Neural cell (in vitro differentiated cells): ENCODE results near the gene IMPA2. TPM values are rescaled to one million over a fixed set of nuclear protein-coding genes. Genes with fewer than 3 reads are reported as not detected.
A peak's percentile ranks its signal among the peaks of the same experiment; 100 is the strongest.

Experiments
- H2AFZ ChIP-seq: fragments of 200-600, 300-800 bp; sonication (generic), shearing (Covaris generic); 2 replicates; pipeline ENCODE4 v1.6.0; 2014; ENCODE audit warnings: low read depth, mild to moderate bottlenecking, antibody characterized with exemption, low read length, moderate library complexity
- H3F3A ChIP-seq: fragments of 200-600 bp; shearing (Covaris generic); 2 replicates; pipeline ENCODE4 v1.6.1; 2016; ENCODE audit warnings: mild to moderate bottlenecking, moderate library complexity, mixed read lengths, antibody characterized with exemption, low read length; ENCODE audit not compliant: insufficient read depth, poor library complexity, severe bottlenecking
- H3K27ac ChIP-seq: fragments of 200-600, 300-800 bp; sonication (generic), shearing (Covaris generic); 2 replicates; pipeline ENCODE4 v1.5.1; 2014; ENCODE audit warnings: mild to moderate bottlenecking, low read length, moderate library complexity
- H3K27me3 ChIP-seq: fragments of 300-800, 200-600 bp; sonication (generic), shearing (Covaris generic); 2 replicates; pipeline ENCODE4 v1.6.0; 2014; ENCODE audit warnings: mild to moderate bottlenecking, low read depth, low read length, moderate library complexity; ENCODE audit not compliant: insufficient read depth
- H3K36me3 ChIP-seq: fragments of 300-800, 200-600 bp; sonication (generic), shearing (Covaris generic); 2 replicates; pipeline ENCODE4 v1.5.1; 2014; ENCODE audit warnings: mild to moderate bottlenecking, antibody characterized with exemption, low read length, moderate library complexity; ENCODE audit not compliant: insufficient read depth
- H3K4me2 ChIP-seq: fragments of 300-800, 200-600 bp; sonication (generic), shearing (Covaris generic); 2 replicates; pipeline ENCODE4 v1.6.0; 2014; ENCODE audit warnings: mild to moderate bottlenecking, low read length
- H3K4me3 ChIP-seq: fragments of 300-800, 200-600 bp; sonication (generic), shearing (Covaris generic); 2 replicates; pipeline ENCODE4 v1.5.1; 2014; ENCODE audit warnings: mild to moderate bottlenecking, low read length, moderate library complexity
- H3K79me2 ChIP-seq: fragments of 200-600 bp; shearing (Covaris generic); replicated peaks from 2 replicates; pipeline ENCODE4 v1.6.0; 2014; ENCODE audit warnings: mild to moderate bottlenecking, low read length, moderate library complexity; ENCODE audit not compliant: insufficient read depth
- H3K9ac ChIP-seq: fragments of 300-800, 200-600 bp; sonication (generic), shearing (Covaris generic); 2 replicates; pipeline ENCODE4 v1.6.1; 2016; ENCODE audit warnings: mild to moderate bottlenecking, low read length, mixed read lengths
- H3K9me2 ChIP-seq: fragments of 200-600 bp; shearing (Covaris generic); 2 replicates; pipeline ENCODE4 v1.6.1; 2016; ENCODE audit warnings: mild to moderate bottlenecking, low read length, mixed read lengths; ENCODE audit not compliant: insufficient read depth
- H3K9me3 ChIP-seq: fragments of 200-600, 300-800 bp; sonication (generic), shearing (Covaris generic); 2 replicates; pipeline ENCODE4 v1.6.1; 2016; ENCODE audit warnings: mild to moderate bottlenecking, mixed run types, low read length, moderate library complexity, mixed read lengths
- H4K20me1 ChIP-seq: fragments of 200-600 bp; shearing (Covaris generic); 2 replicates; pipeline ENCODE4 v1.6.1; 2016; ENCODE audit warnings: mild to moderate bottlenecking, mixed run types; ENCODE audit not compliant: insufficient read depth
- EP300 ChIP-seq: fragments of 450-650 bp; conservative IDR thresholded peaks from 2 replicates; pipeline ENCODE4 v1.6.1; 2014; ENCODE audit warnings: antibody characterized with exemption, mild to moderate bottlenecking, moderate library complexity; ENCODE audit not compliant: poor library complexity, severe bottlenecking
- EZH2 ChIP-seq: fragments of 200-600, 300-800 bp; shearing (Covaris generic), sonication (generic); IDR thresholded peaks from 2 replicates; pipeline ENCODE4 v1.6.1; 2014; ENCODE audit warnings: antibody characterized with exemption, low read length, borderline replicate concordance, mild to moderate bottlenecking; ENCODE audit not compliant: insufficient read depth, poor library complexity, severe bottlenecking
- MXI1 ChIP-seq: fragments of 450-650 bp; conservative IDR thresholded peaks from 2 replicates; pipeline ENCODE4 v1.6.1; 2014; ENCODE audit warnings: antibody characterized with exemption, mild to moderate bottlenecking; ENCODE audit not compliant: poor library complexity, severe bottlenecking
- POLR2AphosphoS5 ChIP-seq: IDR thresholded peaks from 2 replicates; pipeline ENCODE4 v1.6.1; 2012
- RAD21 ChIP-seq: fragments of 450-650 bp; conservative IDR thresholded peaks from 2 replicates; pipeline ENCODE4 v1.6.1; 2014; ENCODE audit warnings: antibody characterized with exemption, mild to moderate bottlenecking, moderate library complexity
- SMC3 ChIP-seq: fragments of 450-650 bp; conservative IDR thresholded peaks from 2 replicates; pipeline ENCODE4 v1.6.1; 2014; ENCODE audit warnings: antibody characterized with exemption, mild to moderate bottlenecking, moderate library complexity; ENCODE audit not compliant: poor library complexity
- TAF1 ChIP-seq: IDR thresholded peaks from 2 replicates; pipeline ENCODE4 v1.6.1; 2012; ENCODE audit warnings: low read depth
- polyA plus RNA-seq: library from polyadenylated mRNA; depleted of rRNA; stranded (reverse); fragments of >200 nt; gene quantifications from 2 replicates; pipeline ENCODE4 v1.2.3, GENCODE V29; 2014
- TF ChIP-seq, protein P1 (sequence below): fragments of 450-650 bp; IDR thresholded peaks from 2 replicates; pipeline ENCODE4 v1.5.1; 2014; ENCODE audit warnings: antibody characterized with exemption, mild to moderate bottlenecking, moderate library complexity; ENCODE audit not compliant: poor library complexity, severe bottlenecking
- TF ChIP-seq, protein P2 (sequence below): IDR thresholded peaks from 2 replicates; pipeline ENCODE4 v1.6.1; 2012; ENCODE audit warnings: borderline replicate concordance

The IMPA2 gene
- polyA plus RNA-seq, 1 donor from 2014 or later = 2.7 TPM

DNA sequence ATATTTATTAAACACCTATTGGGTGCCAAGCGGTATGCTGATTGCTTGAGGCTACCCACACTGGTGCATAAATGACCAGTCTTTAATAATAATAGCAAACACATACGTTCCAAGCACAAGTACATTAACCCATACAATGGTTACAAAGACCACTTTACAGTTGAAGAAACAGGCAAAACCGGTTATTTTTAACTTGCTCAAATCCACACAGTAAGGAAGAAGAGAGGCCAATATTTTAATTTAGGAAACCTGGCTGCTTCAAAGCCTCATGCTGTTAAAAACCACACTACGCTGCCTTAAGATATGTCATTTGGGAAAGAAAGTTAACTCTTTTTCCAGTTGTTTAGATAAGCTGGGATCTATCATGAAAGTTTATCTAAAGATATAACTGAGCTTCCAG lies 2.4 kb upstream of the IMPA2 start:
- Histone ChIP-seq H3F3A (no peaks in the 10 kb centered on the region), H4K20me1 (no peaks in the 10 kb centered on the region), H3K27ac (no peak overlapping the region), H3K9ac (no peak overlapping the region), H3K4me2 (no peak overlapping the region), H2AFZ (no peak overlapping the region), H3K27me3 (peaks cover 32% of the 10 kb centered on the region), H3K9me2 (no peaks in the 10 kb centered on the region), H3K79me2 (no peaks in the 10 kb centered on the region), H3K4me3 (no peak overlapping the region), H3K36me3 (no peaks in the 10 kb centered on the region), H3K9me3 (no peaks in the 10 kb centered on the region)
- TF ChIP-seq MXI1 = no peak
- no peak for TF ChIP-seq EP300
- no peak for TF ChIP-seq TAF1
- TF ChIP-seq EZH2 = no peak

DNA sequence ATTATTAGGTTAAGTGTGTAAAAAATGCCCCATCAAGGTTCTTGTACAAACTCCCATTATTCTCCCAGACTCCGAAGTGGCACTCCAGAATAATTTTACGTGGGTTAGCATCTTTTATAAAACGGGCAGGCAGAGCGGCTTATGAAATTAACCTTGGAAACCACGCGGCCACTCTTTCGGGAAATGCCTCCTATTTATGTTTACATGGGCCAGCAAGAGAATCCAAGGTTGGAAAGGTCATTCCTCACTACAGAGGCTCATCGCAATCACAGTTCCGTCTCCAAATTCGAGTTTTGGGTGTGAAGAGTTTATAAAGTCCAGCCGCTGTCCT lies 1.2 kb upstream of the IMPA2 start:
- Histone ChIP-seq H4K20me1 (no peaks in the 10 kb centered on the region), H3K9ac (no peak overlapping the region), H3K9me3 (no peaks in the 10 kb centered on the region), H3K4me3 (peak overlapping the region; percentile 76), H3K79me2 (no peaks in the 10 kb centered on the region), H3K4me2 (no peak overlapping the region), H3K27ac (no peak overlapping the region), H2AFZ (no peak overlapping the region), H3K9me2 (no peaks in the 10 kb centered on the region), H3K36me3 (no peaks in the 10 kb centered on the region), H3F3A (no peaks in the 10 kb centered on the region), H3K27me3 (peaks cover 32% of the 10 kb centered on the region)
- TF ChIP-seq SMC3 = no peak
- TF ChIP-seq RAD21 = no peak
- TF ChIP-seq POLR2AphosphoS5 = no peak
- TF ChIP-seq, protein P1, sequence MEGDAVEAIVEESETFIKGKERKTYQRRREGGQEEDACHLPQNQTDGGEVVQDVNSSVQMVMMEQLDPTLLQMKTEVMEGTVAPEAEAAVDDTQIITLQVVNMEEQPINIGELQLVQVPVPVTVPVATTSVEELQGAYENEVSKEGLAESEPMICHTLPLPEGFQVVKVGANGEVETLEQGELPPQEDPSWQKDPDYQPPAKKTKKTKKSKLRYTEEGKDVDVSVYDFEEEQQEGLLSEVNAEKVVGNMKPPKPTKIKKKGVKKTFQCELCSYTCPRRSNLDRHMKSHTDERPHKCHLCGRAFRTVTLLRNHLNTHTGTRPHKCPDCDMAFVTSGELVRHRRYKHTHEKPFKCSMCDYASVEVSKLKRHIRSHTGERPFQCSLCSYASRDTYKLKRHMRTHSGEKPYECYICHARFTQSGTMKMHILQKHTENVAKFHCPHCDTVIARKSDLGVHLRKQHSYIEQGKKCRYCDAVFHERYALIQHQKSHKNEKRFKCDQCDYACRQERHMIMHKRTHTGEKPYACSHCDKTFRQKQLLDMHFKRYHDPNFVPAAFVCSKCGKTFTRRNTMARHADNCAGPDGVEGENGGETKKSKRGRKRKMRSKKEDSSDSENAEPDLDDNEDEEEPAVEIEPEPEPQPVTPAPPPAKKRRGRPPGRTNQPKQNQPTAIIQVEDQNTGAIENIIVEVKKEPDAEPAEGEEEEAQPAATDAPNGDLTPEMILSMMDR = no peak
- no peak for TF ChIP-seq MXI1
- TF ChIP-seq EP300 = no peak
- TF ChIP-seq EZH2 = no peak
- TF ChIP-seq TAF1 = no peak
- TF ChIP-seq, protein P2, sequence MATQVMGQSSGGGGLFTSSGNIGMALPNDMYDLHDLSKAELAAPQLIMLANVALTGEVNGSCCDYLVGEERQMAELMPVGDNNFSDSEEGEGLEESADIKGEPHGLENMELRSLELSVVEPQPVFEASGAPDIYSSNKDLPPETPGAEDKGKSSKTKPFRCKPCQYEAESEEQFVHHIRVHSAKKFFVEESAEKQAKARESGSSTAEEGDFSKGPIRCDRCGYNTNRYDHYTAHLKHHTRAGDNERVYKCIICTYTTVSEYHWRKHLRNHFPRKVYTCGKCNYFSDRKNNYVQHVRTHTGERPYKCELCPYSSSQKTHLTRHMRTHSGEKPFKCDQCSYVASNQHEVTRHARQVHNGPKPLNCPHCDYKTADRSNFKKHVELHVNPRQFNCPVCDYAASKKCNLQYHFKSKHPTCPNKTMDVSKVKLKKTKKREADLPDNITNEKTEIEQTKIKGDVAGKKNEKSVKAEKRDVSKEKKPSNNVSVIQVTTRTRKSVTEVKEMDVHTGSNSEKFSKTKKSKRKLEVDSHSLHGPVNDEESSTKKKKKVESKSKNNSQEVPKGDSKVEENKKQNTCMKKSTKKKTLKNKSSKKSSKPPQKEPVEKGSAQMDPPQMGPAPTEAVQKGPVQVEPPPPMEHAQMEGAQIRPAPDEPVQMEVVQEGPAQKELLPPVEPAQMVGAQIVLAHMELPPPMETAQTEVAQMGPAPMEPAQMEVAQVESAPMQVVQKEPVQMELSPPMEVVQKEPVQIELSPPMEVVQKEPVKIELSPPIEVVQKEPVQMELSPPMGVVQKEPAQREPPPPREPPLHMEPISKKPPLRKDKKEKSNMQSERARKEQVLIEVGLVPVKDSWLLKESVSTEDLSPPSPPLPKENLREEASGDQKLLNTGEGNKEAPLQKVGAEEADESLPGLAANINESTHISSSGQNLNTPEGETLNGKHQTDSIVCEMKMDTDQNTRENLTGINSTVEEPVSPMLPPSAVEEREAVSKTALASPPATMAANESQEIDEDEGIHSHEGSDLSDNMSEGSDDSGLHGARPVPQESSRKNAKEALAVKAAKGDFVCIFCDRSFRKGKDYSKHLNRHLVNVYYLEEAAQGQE = no peak
